Neuron (in vitro differentiated cells): ENCODE data around the gene MPP3.

ENCODE experiments used
- H2AFZ ChIP-seq: one replicate; pipeline ENCODE4 v1.6.1; 2013; ENCODE audit warnings: low read depth, mild to moderate bottlenecking, inconsistent platforms, low read length, moderate library complexity
- H3K27me3 ChIP-seq: one replicate; pipeline ENCODE4 v1.6.1; 2013; ENCODE audit warnings: low read length; ENCODE audit not compliant: insufficient read depth
- H3K36me3 ChIP-seq: one replicate; pipeline ENCODE4 v1.6.1; 2013; ENCODE audit warnings: low read length; ENCODE audit not compliant: insufficient read depth
- H3K4me1 ChIP-seq: one replicate; pipeline ENCODE4 v1.6.1; 2013; ENCODE audit warnings: low read length; ENCODE audit not compliant: insufficient read depth
- H3K4me3 ChIP-seq: 2 replicates; pipeline ENCODE4 v1.5.1; 2013; ENCODE audit warnings: mild to moderate bottlenecking, low read length, moderate library complexity
- H3K9me3 ChIP-seq: one replicate; pipeline ENCODE4 v1.6.1; 2013; ENCODE audit warnings: low read length

MPP3 gene

GRCh38 chr17:43834106-43834505, 1.2 kb upstream of the MPP3 start:
- Histone ChIP-seq H3K36me3 (no peaks in the 10 kb centered on the region), H2AFZ (no peak overlapping the region), H3K9me3 (no peaks in the 10 kb centered on the region), H3K4me3 (no peak overlapping the region), H3K27me3 (no peaks in the 10 kb centered on the region), H3K4me1 (peaks cover 23% of the 10 kb centered on the region)

- peak overlapping the region; percentile 60 for H3K4me3 ChIP-seq
- H3K9me3 ChIP-seq = no peaks in the 10 kb centered on the region
- no peaks in the 10 kb centered on the region for H3K36me3 ChIP-seq
- no peaks in the 10 kb centered on the region for H3K27me3 ChIP-seq
- peaks cover 23% of the 10 kb centered on the region for H3K4me1 ChIP-seq
- peak overlapping the region; percentile 96 for H2AFZ ChIP-seq
Measured at GRCh38 chr17:43832168-43832975, 574 bp downstream of the MPP3 start.

- no peaks in the 10 kb centered on the region for H3K36me3 ChIP-seq
Measured at GRCh38 chr17:43831633-43832032, 1.3 kb downstream of the MPP3 start.

GRCh38 chr17:43830510-43831140, 2.3 kb downstream of the MPP3 start:
- no peaks in the 10 kb centered on the region for H3K9me3 ChIP-seq
- H3K4me3 ChIP-seq = no peak overlapping the region
- no peak overlapping the region for H2AFZ ChIP-seq
- H3K4me1 ChIP-seq = peaks cover 23% of the 10 kb centered on the region
- H3K36me3 ChIP-seq = peaks cover 2% of the 10 kb centered on the region
- H3K27me3 ChIP-seq = no peaks in the 10 kb centered on the region

More at GRCh38 chr17:43831633-43832032, 1.3 kb downstream of the MPP3 start:
- Histone ChIP-seq H3K4me3 (no peak overlapping the region), H2AFZ (no peak overlapping the region), H3K4me1 (peaks cover 23% of the 10 kb centered on the region), H3K27me3 (no peaks in the 10 kb centered on the region), H3K9me3 (no peaks in the 10 kb centered on the region)

GRCh38 chr17:43829738-43830137, 3.2 kb downstream of the MPP3 start:
- no peak overlapping the region for H3K4me3 ChIP-seq
- no peak overlapping the region for H2AFZ ChIP-seq
- no peaks in the 10 kb centered on the region for H3K27me3 ChIP-seq
- no peaks in the 10 kb centered on the region for H3K9me3 ChIP-seq
- H3K4me1 ChIP-seq = peaks cover 23% of the 10 kb centered on the region
- H3K36me3 ChIP-seq = peaks cover 7% of the 10 kb centered on the region

GRCh38 chr17:43827596-43827995, 5.3 kb downstream of the MPP3 start:
- H3K4me3 ChIP-seq = no peak overlapping the region
- H3K27me3 ChIP-seq = no peaks in the 10 kb centered on the region
- H3K4me1 ChIP-seq = peaks cover 13% of the 10 kb centered on the region
- H3K9me3 ChIP-seq = no peaks in the 10 kb centered on the region
- no peak overlapping the region for H2AFZ ChIP-seq
- peaks cover 12% of the 10 kb centered on the region for H3K36me3 ChIP-seq

- Histone ChIP-seq H3K4me1 (peaks cover 5% of the 10 kb centered on the region), H3K4me3 (no peak overlapping the region), H3K36me3 (peaks cover 12% of the 10 kb centered on the region), H3K27me3 (no peaks in the 10 kb centered on the region), H3K9me3 (no peaks in the 10 kb centered on the region), H2AFZ (no peak overlapping the region)
Measured at GRCh38 chr17:43826206-43826605, 6.7 kb downstream of the MPP3 start.

GRCh38 chr17:43825567-43825966, 7.4 kb downstream of the MPP3 start:
- H3K4me3 ChIP-seq = no peak overlapping the region
- no peaks in the 10 kb centered on the region for H3K27me3 ChIP-seq
- H3K36me3 ChIP-seq = peaks cover 12% of the 10 kb centered on the region
- peaks cover 5% of the 10 kb centered on the region for H3K4me1 ChIP-seq
- H3K9me3 ChIP-seq = no peaks in the 10 kb centered on the region
- no peak overlapping the region for H2AFZ ChIP-seq

GRCh38 chr17:43823350-43824084, 9.4 kb downstream of the MPP3 start:
- Histone ChIP-seq H3K27me3 (no peaks in the 10 kb centered on the region), H3K4me3 (no peak overlapping the region), H3K9me3 (no peaks in the 10 kb centered on the region), H2AFZ (no peak overlapping the region), H3K4me1 (no peaks in the 10 kb centered on the region), H3K36me3 (peaks cover 12% of the 10 kb centered on the region)

GRCh38 chr17:43822570-43823190, 10.3 kb downstream of the MPP3 start:
- no peak overlapping the region for H2AFZ ChIP-seq
- no peaks in the 10 kb centered on the region for H3K4me1 ChIP-seq
- H3K4me3 ChIP-seq = no peak overlapping the region
- no peaks in the 10 kb centered on the region for H3K27me3 ChIP-seq
- H3K9me3 ChIP-seq = no peaks in the 10 kb centered on the region
- peaks cover 12% of the 10 kb centered on the region for H3K36me3 ChIP-seq

GRCh38 chr17:43820759-43821158, 12.2 kb downstream of the MPP3 start:
- Histone ChIP-seq H3K9me3 (no peaks in the 10 kb centered on the region), H3K4me1 (no peaks in the 10 kb centered on the region), H3K27me3 (no peaks in the 10 kb centered on the region), H3K4me3 (no peak overlapping the region), H2AFZ (no peak overlapping the region), H3K36me3 (peaks cover 10% of the 10 kb centered on the region)

- no peak overlapping the region for H3K4me3 ChIP-seq
- peaks cover 4% of the 10 kb centered on the region for H3K36me3 ChIP-seq
- H3K4me1 ChIP-seq = no peaks in the 10 kb centered on the region
- no peak overlapping the region for H2AFZ ChIP-seq
- H3K27me3 ChIP-seq = no peaks in the 10 kb centered on the region
- H3K9me3 ChIP-seq = no peaks in the 10 kb centered on the region
Measured at GRCh38 chr17:43818966-43819365, 14.0 kb downstream of the MPP3 start.

- H3K36me3 ChIP-seq = no peaks in the 10 kb centered on the region
- no peaks in the 10 kb centered on the region for H3K9me3 ChIP-seq
- H3K4me3 ChIP-seq = no peak overlapping the region
- H3K27me3 ChIP-seq = no peaks in the 10 kb centered on the region
- H2AFZ ChIP-seq = no peak overlapping the region
- H3K4me1 ChIP-seq = no peaks in the 10 kb centered on the region
Measured at GRCh38 chr17:43817826-43818225, 15.1 kb downstream of the MPP3 start.
